HepG2 (cell line): Measurements from ENCODE around the gene DMRT3. TPM values are rescaled to one million over a fixed set of nuclear protein-coding genes. Genes with fewer than 3 reads are reported as not detected.

Source experiments
- ATAC-seq: fragments of 200-7000 bp; cut with Tn5 transposase; 3 replicates; pipeline ENCODE4 v1.9.1; 2020; ENCODE audit warnings: mild to moderate bottlenecking, moderate library complexity
- BruUV-seq: library from RNA; stranded (reverse); fragments of 400-500 nt; replicated peaks from 2 replicates; lab custom pipeline; 2021; lab: Mats Ljungman, UMichigan
- CTCF ChIA-PET: fragments of 300-600 bp; formaldehyde crosslinking; extraction: SDS; loops from one replicate; lab custom pipeline; 2021; ENCODE audit warnings: low total read pairs, inconsistent platforms, low intra/inter-chr PET ratio; lab: Yijun Ruan, JAX
- POLR2A ChIA-PET: fragments of 350-600 bp; sonication (Branson Sonifier 250); formaldehyde crosslinking; loops from one replicate; lab custom pipeline; 2020; ENCODE audit warnings: antibody characterized with exemption, inconsistent platforms; lab: Yijun Ruan, JAX
- DNase-seq: peaks from one replicate; pipeline ENCODE4 v3.0.0-alpha.2; 2015; ENCODE audit warnings: low spot score
- FAIRE-seq: peaks from 3 replicates; lab custom pipeline; 2011; peaks lifted over from hg19 to GRCh38; lab: Jason Lieb, UNC
- H2AFZ ChIP-seq: one replicate; pipeline ENCODE4 v1.6.1; 2011; ENCODE audit warnings: low read length, inconsistent platforms
- H3K27ac ChIP-seq: fragments of 300-600 bp; 3 replicates; pipeline ENCODE4 v1.8.0; 2011; ENCODE audit warnings: mixed run types, mild to moderate bottlenecking, mixed read lengths, low read length, inconsistent platforms; ENCODE audit not compliant: insufficient read depth; ENCODE audit errors: extremely low read length
- H3K27me3 ChIP-seq, 2 experiments: fragments of 200-600 bp in 1 of 2; 2 replicates in 1 of 2; 3 replicates in 1 of 2; pipeline versions ENCODE4 v1.6.0 to v1.8.0; 2011; ENCODE audit warnings: low read length in 2 of 2, mild to moderate bottlenecking in 2 of 2, moderate library complexity in 2 of 2, inconsistent platforms in 1 of 2; ENCODE audit not compliant: insufficient read depth in 2 of 2, control insufficient read depth in 1 of 2
- H3K36me3 ChIP-seq, 2 experiments: fragments of 200-600 bp in 1 of 2; replicated peaks in 1 of 2; 2 replicates in 1 of 2; 3 replicates in 1 of 2; pipeline versions ENCODE4 v1.5.1 to v1.8.0; 2011; ENCODE audit warnings: low read length in 2 of 2, inconsistent platforms in 1 of 2; ENCODE audit not compliant: insufficient read depth in 2 of 2, control insufficient read depth in 1 of 2
- H3K4me1 ChIP-seq: 2 replicates; pipeline ENCODE4 v1.5.1; 2012; ENCODE audit warnings: low read length, inconsistent platforms; ENCODE audit not compliant: insufficient read depth
- H3K4me2 ChIP-seq: 2 replicates; pipeline ENCODE4 v1.6.0; 2011; ENCODE audit warnings: low read depth, low read length, inconsistent platforms
- H3K4me3 ChIP-seq, 3 experiments: fragments of 200-600 bp in 1 of 3; sonication (generic), shearing (Covaris generic) in 1 of 3; replicated peaks in 1 of 3; 2 replicates each; pipeline ENCODE4 v1.5.1; 2011 to 2016; ENCODE audit warnings: low read length in 3 of 3, inconsistent platforms in 2 of 3, low read depth in 2 of 3, mild to moderate bottlenecking in 2 of 3, control low read depth in 1 of 3, mixed read lengths in 1 of 3; ENCODE audit not compliant: insufficient read depth in 1 of 3
- H3K79me2 ChIP-seq: one replicate; pipeline ENCODE4 v1.6.1; 2011; ENCODE audit warnings: low read length, inconsistent platforms; ENCODE audit not compliant: insufficient read depth
- H3K9ac ChIP-seq: 2 replicates; pipeline ENCODE4 v1.6.0; 2011; ENCODE audit warnings: mild to moderate bottlenecking, low read depth, low read length, inconsistent platforms; ENCODE audit not compliant: insufficient read depth
- H3K9me3 ChIP-seq: 2 replicates; pipeline ENCODE4 v1.5.1; 2012; ENCODE audit warnings: mild to moderate bottlenecking, low read length
- H4K20me1 ChIP-seq: 2 replicates; pipeline ENCODE4 v1.6.0; 2011; ENCODE audit warnings: inconsistent platforms, mild to moderate bottlenecking, low read length, moderate library complexity; ENCODE audit not compliant: insufficient read depth
- DMTF1 ChIP-seq: sonication (generic); formaldehyde crosslinking; IDR thresholded peaks from 2 replicates; pipeline ENCODE4 v1.4.0; 2020; ENCODE audit warnings: mild to moderate bottlenecking, missing genetic modification reagents
- GTF3A ChIP-seq: sonication (generic); formaldehyde crosslinking; conservative IDR thresholded peaks from 2 replicates; pipeline ENCODE4 v1.4.0; 2020; ENCODE audit warnings: mild to moderate bottlenecking, missing genetic modification reagents
- GZF1 ChIP-seq: sonication (generic); formaldehyde crosslinking; IDR thresholded peaks from 2 replicates; pipeline ENCODE4 v1.5.1; 2020; ENCODE audit warnings: mild to moderate bottlenecking, missing genetic modification reagents
- ISX ChIP-seq: sonication (generic); formaldehyde crosslinking; conservative IDR thresholded peaks from 2 replicates; pipeline ENCODE4 v1.5.0; 2020; ENCODE audit warnings: missing genetic modification reagents
- NFATC3 ChIP-seq: sonication (generic); formaldehyde crosslinking; IDR thresholded peaks from 2 replicates; pipeline ENCODE4 v1.5.1; 2020; ENCODE audit warnings: mild to moderate bottlenecking, missing genetic modification reagents
- SMARCE1 ChIP-seq: fragments of 450-650 bp; IDR thresholded peaks from 2 replicates; pipeline ENCODE4 v1.6.1; 2017; ENCODE audit warnings: borderline replicate concordance
- SNAPC2 ChIP-seq: sonication (generic); formaldehyde crosslinking; IDR thresholded peaks from 2 replicates; pipeline ENCODE4 v1.8.1; 2022; ENCODE audit warnings: mild to moderate bottlenecking, missing genetic modification reagents
- STAT6 ChIP-seq: sonication (generic); formaldehyde crosslinking; IDR thresholded peaks from 2 replicates; pipeline ENCODE4 v1.4.0; 2020; ENCODE audit warnings: missing genetic modification reagents, mild to moderate bottlenecking, borderline replicate concordance
- ZBTB7B ChIP-seq: sonication (generic); formaldehyde crosslinking; IDR thresholded peaks from 2 replicates; pipeline ENCODE4 v1.4.0; 2020; ENCODE audit warnings: missing genetic modification reagents
- ZNF251 ChIP-seq: sonication (generic); formaldehyde crosslinking; IDR thresholded peaks from 2 replicates; pipeline ENCODE4 v1.9.0; 2021; ENCODE audit warnings: mild to moderate bottlenecking, missing genetic modification reagents
- ZNF281 ChIP-seq: sonication (generic); formaldehyde crosslinking; IDR thresholded peaks from 2 replicates; pipeline ENCODE4 v1.4.0; 2020; ENCODE audit warnings: missing genetic modification reagents, borderline replicate concordance
- WGBS: methylation state at CpG from one replicate; pipeline ENCODE4 v1.1.6; 2017; ENCODE audit warnings: low lambda C conversion rate; 5-methylcytosine and 5-hydroxymethylcytosine counted together
- in situ Hi-C: cut with HindIII; loops from 2 replicates; pipeline ENCODE4 v1.10.0; 2017; ENCODE audit warnings: low pct_unique_long_range_greater_than_20kb; ENCODE audit not compliant: extremely low pct_ligation_motif_present
- intact Hi-C: fragments of 100-400 bp; cut with micrococcal nuclease; formaldehyde crosslinking; loops from one replicate; pipeline ENCODE4 v1.10.0; 2022; ENCODE audit not compliant: unreplicated experiment
- polyA plus RNA-seq, 8 experiments: library from polyadenylated mRNA; depleted of rRNA in 3 of 8; stranded (reverse) in 7 of 8; unstranded in 1 of 8; fragments of >200 nt; fragmentation: Illumina TruSeq in 4 of 8; extraction: Trizol in 4 of 8; gene quantifications; 2 replicates each; pipeline versions ENCODE4 v1.2.1 to v1.2.3, GENCODE V29; 2011 to 2016; ENCODE audit warnings: low read depth in 4 of 8, missing spikeins in 1 of 8, mixed read lengths in 1 of 8; ENCODE audit not compliant: insufficient read depth in 1 of 8
- total RNA-seq, 5 experiments: library from RNA; depleted of rRNA; stranded (reverse); fragments of >200 nt; fragmentation: Illumina TruSeq; extraction: Trizol; gene quantifications; 2 replicates each; pipeline ENCODE4 v1.2.3, GENCODE V29; 2016; ENCODE audit warnings: low read depth in 1 of 5

The DMRT3 gene
- total and polyA plus RNA-seq, 2 of the 13 experiments (the other 11 are each of a cell fraction or from before 2014, with no cell fraction given): not detected

GRCh38 chr9:1002678-1003077 lies 26.2 kb downstream of the DMRT3 start:
- in situ Hi-C loops: loop anchor here (5.0 kb wide), 1 partner anchor 110 kb away; no protein-coding TSS in a partner anchor
- H3K27me3 ChIP-seq: 0 out of 5 replicates have a peak, but pooled peaks cover 0 to 7% of the 10 kb centered on the region in 2 experiments
- no peaks in the 10 kb centered on the region for H3K36me3 ChIP-seq
- 3% methylated on average over 2 of the region's 2 CpGs for WGBS
- FAIRE-seq: no peak
- H3K79me2 ChIP-seq: no peaks in the 10 kb centered on the region
- DNase-seq: no peak
- no peak overlapping the region for H3K4me2 ChIP-seq
- no peak for ATAC-seq
- no peak overlapping the region for H3K27ac ChIP-seq
- CTCF ChIA-PET: no interaction called here
- POLR2A ChIA-PET: no interaction called here
- BruUV-seq: no TSS peak
- H2AFZ ChIP-seq: no peak overlapping the region
- H3K9me3 ChIP-seq: no peaks in the 10 kb centered on the region
- no peaks in the 10 kb centered on the region for H4K20me1 ChIP-seq
- intact Hi-C loops: loop anchor here (10.0 kb wide), 1 partner anchor 418 kb away; no protein-coding TSS in a partner anchor
- TF ChIP-seq DMTF1 (CRISPR knock-in tag) (no peak), ISX (CRISPR knock-in tag) (no peak), ZNF281 (CRISPR knock-in tag) (no peak), ZNF251 (CRISPR knock-in tag) (no peak), ZBTB7B (CRISPR knock-in tag) (no peak), SMARCE1 (no peak), STAT6 (CRISPR knock-in tag) (no peak), GTF3A (no peak), GZF1 (CRISPR knock-in tag) (no peak), NFATC3 (CRISPR knock-in tag) (no peak), SNAPC2 (CRISPR knock-in tag) (no peak)
- H3K4me1 ChIP-seq: no peaks in the 10 kb centered on the region
- no peak overlapping the region for H3K4me3 ChIP-seq
- no peak overlapping the region for H3K9ac ChIP-seq
